NCI-H69 (cell line): ENCODE data around the gene DLG1.
"Not testable (repeated sequence)": the region's sequence is repeated elsewhere in the genome, so short reads cannot be mapped to it uniquely, and the experiment has no call there.

Source experiments
- DNase-seq: peaks from one replicate; lab custom pipeline; 2025; lab: John Stamatoyannopoulos, UW

The DLG1 gene

GRCh38 chr3:197209366-197210260, 88.8 kb downstream of the DLG1 start:
- DNase-seq, result no peak

GRCh38 chr3:197206913-197207312, 91.5 kb downstream of the DLG1 start:
- no peak for DNase-seq

- DNase-seq, result no peak
Measured at GRCh38 chr3:197205675-197206074, 92.7 kb downstream of the DLG1 start.

- DNase-seq, result no peak
Measured at GRCh38 chr3:197205265-197205664, 93.1 kb downstream of the DLG1 start.

GRCh38 chr3:197204736-197205135, 93.7 kb downstream of the DLG1 start:
- DNase-seq, result no peak

GRCh38 chr3:197203714-197204146, 94.7 kb downstream of the DLG1 start:
- DNase-seq, result peak; percentile 78

GRCh38 chr3:197202694-197203093, 95.7 kb downstream of the DLG1 start:
- DNase-seq, result no peak

- DNase-seq, result peak; percentile 46
Measured at GRCh38 chr3:197201791-197202452, 96.5 kb downstream of the DLG1 start.

- DNase-seq, result not testable (repeated sequence)
Measured at GRCh38 chr3:197200856-197201255, 97.6 kb downstream of the DLG1 start.

- DNase-seq, result peak; percentile 12
Measured at GRCh38 chr3:197197334-197197733, 101.1 kb downstream of the DLG1 start.

GRCh38 chr3:197196192-197196591, 102.2 kb downstream of the DLG1 start:
- no peak for DNase-seq

GRCh38 chr3:197195326-197195725, 103.1 kb downstream of the DLG1 start:
- no peak for DNase-seq

- not testable (repeated sequence) for DNase-seq
Measured at GRCh38 chr3:197193759-197194158, 104.7 kb downstream of the DLG1 start.

GRCh38 chr3:197191897-197192296, 106.5 kb downstream of the DLG1 start:
- no peak for DNase-seq

GRCh38 chr3:197189623-197190022, 108.8 kb downstream of the DLG1 start:
- no peak for DNase-seq

- no peak for DNase-seq
Measured at GRCh38 chr3:197188963-197189362, 109.4 kb downstream of the DLG1 start.

GRCh38 chr3:197186887-197187588, 111.4 kb downstream of the DLG1 start:
- peak; percentile 81 for DNase-seq

GRCh38 chr3:197183582-197183981, 114.8 kb downstream of the DLG1 start:
- peak; percentile 56 for DNase-seq

- DNase-seq, result no peak
Measured at GRCh38 chr3:197181741-197182140, 116.7 kb downstream of the DLG1 start.

GRCh38 chr3:197178998-197179397, 119.4 kb downstream of the DLG1 start:
- DNase-seq, result no peak

GRCh38 chr3:197175503-197175902, 122.9 kb downstream of the DLG1 start:
- no peak for DNase-seq

- no peak for DNase-seq
Measured at GRCh38 chr3:197174927-197175326, 123.5 kb downstream of the DLG1 start.

- DNase-seq, result no peak
Measured at GRCh38 chr3:197173620-197174019, 124.8 kb downstream of the DLG1 start.
